H1 (cell line): ENCODE data around the gene RPS6KA2. TPM values are rescaled to one million over a fixed set of nuclear protein-coding genes. Genes with fewer than 3 reads are reported as not detected.

Experiments
- CTCF ChIA-PET: fragments of 300-600 bp; sonication (Branson Sonifier 250); formaldehyde crosslinking; loops from one replicate; lab custom pipeline; 2021; ENCODE audit not compliant: partially characterized antibody; lab: Charles Lee
- POLR2A ChIA-PET: fragments of 300-600 bp; sonication (Branson Sonifier 250); formaldehyde crosslinking; loops from one replicate; lab custom pipeline; 2021; ENCODE audit warnings: inconsistent platforms; ENCODE audit not compliant: partially characterized antibody; lab: Charles Lee
- DNase-seq, 2 experiments: peaks; one replicate each; pipeline versions ENCODE4 v3.0.0 to v3.0.0-alpha.2; 2010 to 2022; ENCODE audit warnings: low spot score in 2 of 2, low read depth in 1 of 2, mixed read lengths in 1 of 2
- FAIRE-seq: peaks from 2 replicates; lab custom pipeline; 2011; peaks lifted over from hg19 to GRCh38; lab: Jason Lieb, UNC
- H2AFZ ChIP-seq: 2 replicates; pipeline ENCODE4 v1.8.1; 2012; ENCODE audit warnings: low read length, inconsistent platforms
- H2AK5ac ChIP-seq: 2 replicates; pipeline ENCODE4 v1.6.1; 2013; ENCODE audit warnings: low read depth, low read length
- H2BK120ac ChIP-seq: replicated peaks from 2 replicates; pipeline ENCODE3; 2013; ENCODE audit warnings: low read depth, low read length, inconsistent platforms
- H2BK12ac ChIP-seq: 2 replicates; pipeline ENCODE4 v1.6.1; 2013; ENCODE audit warnings: low read depth, low read length
- H2BK15ac ChIP-seq: 2 replicates; pipeline ENCODE4 v1.6.1; 2013; ENCODE audit warnings: low read length
- H2BK20ac ChIP-seq: 2 replicates; pipeline ENCODE4 v1.6.1; 2013; ENCODE audit warnings: low read length
- H2BK5ac ChIP-seq: 2 replicates; pipeline ENCODE4 v1.6.1; 2013; ENCODE audit warnings: low read depth, low read length
- H3K14ac ChIP-seq: 2 replicates; pipeline ENCODE4 v1.6.1; 2013; ENCODE audit warnings: inconsistent platforms; ENCODE audit not compliant: insufficient read length
- H3K18ac ChIP-seq: 2 replicates; pipeline ENCODE4 v1.6.1; 2013; ENCODE audit warnings: low read length; ENCODE audit errors: extremely low read depth
- H3K23ac ChIP-seq: 2 replicates; pipeline ENCODE4 v1.6.1; 2013; ENCODE audit warnings: inconsistent platforms; ENCODE audit not compliant: insufficient read length
- H3K23me2 ChIP-seq: 2 replicates; pipeline ENCODE4 v1.6.1; 2013; ENCODE audit warnings: low read depth, low read length
- H3K27ac ChIP-seq: 2 replicates; pipeline ENCODE4 v1.6.1; 2011; ENCODE audit warnings: low read depth, low read length, inconsistent platforms
- H3K27me3 ChIP-seq, 4 experiments: replicated peaks in 1 of 4; 1 replicate in 1 of 4; 2 replicates in 3 of 4; pipeline versions ENCODE4 v1.6.1 to v1.8.1; 2011 to 2013; ENCODE audit warnings: low read length in 3 of 4, mild to moderate bottlenecking in 3 of 4, inconsistent platforms in 2 of 4, mixed read lengths in 2 of 4, moderate library complexity in 1 of 4; ENCODE audit not compliant: control insufficient read depth in 3 of 4, insufficient read depth in 3 of 4; ENCODE audit errors: extremely low read depth in 1 of 4
- H3K36me3 ChIP-seq, 4 experiments: 2 replicates each; pipeline versions ENCODE4 v1.6.1 to v1.8.1; 2011 to 2013; ENCODE audit warnings: mild to moderate bottlenecking in 4 of 4, low read length in 3 of 4, moderate library complexity in 2 of 4, control low read depth in 1 of 4, inconsistent platforms in 1 of 4; ENCODE audit not compliant: insufficient read depth in 4 of 4, control insufficient read depth in 2 of 4
- H3K4ac ChIP-seq: replicated peaks from 2 replicates; pipeline ENCODE3; 2013; ENCODE audit warnings: low read length, low read depth, mixed read lengths, inconsistent platforms; ENCODE audit not compliant: insufficient read length
- H3K4me1 ChIP-seq, 4 experiments: replicated peaks in 1 of 4; 1 replicate in 1 of 4; 2 replicates in 3 of 4; pipeline versions ENCODE4 v1.6.1 to v1.8.1; 2011 to 2013; ENCODE audit warnings: low read length in 3 of 4, inconsistent platforms in 2 of 4, mixed read lengths in 1 of 4; ENCODE audit not compliant: insufficient read depth in 4 of 4, control insufficient read depth in 3 of 4
- H3K4me2 ChIP-seq, 2 experiments: 2 replicates each; pipeline versions ENCODE4 v1.6.1 to v1.8.1; 2011 to 2013; ENCODE audit warnings: low read depth in 2 of 2, low read length in 2 of 2, control low read depth in 1 of 2, inconsistent platforms in 1 of 2, mild to moderate bottlenecking in 1 of 2; ENCODE audit not compliant: insufficient read depth in 1 of 2
- H3K4me3 ChIP-seq, 4 experiments: fragments of 200-600, 300-600 bp in 1 of 4; sonication (generic), shearing (Covaris generic), sonication (Bioruptor Twin) in 1 of 4; 2 replicates each; pipeline versions ENCODE4 v1.5.1 to v1.8.1; 2011 to 2016; ENCODE audit warnings: low read length in 4 of 4, low read depth in 3 of 4, control low read depth in 2 of 4, inconsistent platforms in 2 of 4, mild to moderate bottlenecking in 2 of 4, mixed read lengths in 1 of 4, moderate library complexity in 1 of 4; ENCODE audit not compliant: insufficient read depth in 2 of 4; ENCODE audit errors: extremely low read depth in 1 of 4
- H3K56ac ChIP-seq: replicated peaks from 2 replicates; pipeline ENCODE3; 2013; ENCODE audit warnings: low read depth, mild to moderate bottlenecking, mixed read lengths, low read length, inconsistent platforms; ENCODE audit not compliant: insufficient read length
- H3K79me1 ChIP-seq: 2 replicates; pipeline ENCODE4 v1.6.1; 2013; ENCODE audit warnings: low read depth, low read length, control low read depth
- H3K79me2 ChIP-seq, 2 experiments: 2 replicates each; pipeline versions ENCODE4 v1.6.1 to v1.8.1; 2012 to 2013; ENCODE audit warnings: low read length in 2 of 2, mild to moderate bottlenecking in 2 of 2, inconsistent platforms in 1 of 2; ENCODE audit not compliant: insufficient read depth in 2 of 2, control insufficient read depth in 1 of 2
- H3K9ac ChIP-seq, 4 experiments: replicated peaks in 1 of 4; 1 replicate in 1 of 4; 2 replicates in 3 of 4; pipeline versions ENCODE4 v1.6.1 to v1.8.1; 2011 to 2013; ENCODE audit warnings: low read depth in 3 of 4, low read length in 3 of 4, control low read depth in 2 of 4, mild to moderate bottlenecking in 2 of 4, moderate library complexity in 2 of 4, inconsistent platforms in 1 of 4; ENCODE audit errors: extremely low read depth in 1 of 4
- H3K9me3 ChIP-seq, 2 experiments: 2 replicates each; pipeline versions ENCODE4 v1.6.1 to v1.8.1; 2012 to 2013; ENCODE audit warnings: mild to moderate bottlenecking in 2 of 2, moderate library complexity in 2 of 2, control low read depth in 1 of 2, inconsistent platforms in 1 of 2, low read depth in 1 of 2, low read length in 1 of 2, mixed read lengths in 1 of 2; ENCODE audit not compliant: insufficient read depth in 2 of 2
- H4K20me1 ChIP-seq, 2 experiments: replicated peaks in 1 of 2; 2 replicates each; pipeline versions ENCODE3 to v1.8.1; 2011 to 2013; ENCODE audit warnings: inconsistent platforms in 2 of 2, low read length in 2 of 2, mild to moderate bottlenecking in 1 of 2; ENCODE audit not compliant: insufficient read depth in 2 of 2, control insufficient read depth in 1 of 2
- H4K5ac ChIP-seq: 2 replicates; pipeline ENCODE4 v1.6.1; 2013; ENCODE audit warnings: low read length, low read depth, mixed read lengths, inconsistent platforms; ENCODE audit not compliant: insufficient read length
- H4K8ac ChIP-seq: 2 replicates; pipeline ENCODE4 v1.8.0; 2013; ENCODE audit warnings: mild to moderate bottlenecking, moderate library complexity, low read length, inconsistent platforms; ENCODE audit not compliant: insufficient read depth; ENCODE audit errors: extremely low read depth
- H4K91ac ChIP-seq: replicated peaks from 2 replicates; pipeline ENCODE3; 2013; ENCODE audit warnings: low read length, mixed read lengths, inconsistent platforms; ENCODE audit not compliant: insufficient read length
- ASH2L ChIP-seq: fragments of 200-600, 300-600 bp; sonication (generic); IDR thresholded peaks from one replicate; pipeline ENCODE4 v1.7.1; 2017; ENCODE audit warnings: low read length
- BACH1 ChIP-seq: IDR thresholded peaks from 2 replicates; pipeline ENCODE4 v1.6.1; 2012; ENCODE audit warnings: low read length, improper control_type of control experiment
- BCL11A ChIP-seq, 2 experiments: IDR thresholded peaks; one replicate each; pipeline ENCODE4 v1.6.1; 2011; ENCODE audit warnings: low read depth in 2 of 2, low read length in 2 of 2, mild to moderate bottlenecking in 2 of 2
- BRCA1 ChIP-seq: IDR thresholded peaks from 2 replicates; pipeline ENCODE4 v1.6.1; 2012; ENCODE audit warnings: low read depth, low read length, improper control_type of control experiment
- CBX8 ChIP-seq: fragments of 300-800, 300-1000 bp; sonication (generic); IDR thresholded peaks from 2 replicates; pipeline ENCODE4 v1.7.1; 2016; ENCODE audit warnings: low read depth, low read length, borderline replicate concordance
- CHD1 ChIP-seq: IDR thresholded peaks from 2 replicates; pipeline ENCODE4 v1.6.1; 2012; ENCODE audit warnings: low read depth, low read length, improper control_type of control experiment
- CTBP2 ChIP-seq: IDR thresholded peaks from 2 replicates; pipeline ENCODE4 v1.7.0; 2011; ENCODE audit warnings: borderline replicate concordance, mild to moderate bottlenecking, moderate library complexity, mixed read lengths, low read length; ENCODE audit not compliant: insufficient read depth, insufficient read length
- FOSL1 ChIP-seq: IDR thresholded peaks from 2 replicates; pipeline ENCODE4 v1.6.1; 2011; ENCODE audit warnings: mild to moderate bottlenecking, low read depth, low read length, moderate library complexity; ENCODE audit not compliant: insufficient read depth
- GTF2F1 ChIP-seq: IDR thresholded peaks from 2 replicates; pipeline ENCODE4 v1.6.1; 2012; ENCODE audit warnings: low read depth, low read length, improper control_type of control experiment, borderline replicate concordance
- JUND ChIP-seq: IDR thresholded peaks from 2 replicates; pipeline ENCODE4 v1.6.1; 2011; ENCODE audit warnings: mild to moderate bottlenecking, improper control_type of control experiment, low read length
- MAFK ChIP-seq: IDR thresholded peaks from 2 replicates; pipeline ENCODE4 v1.6.1; 2012; ENCODE audit warnings: low read depth, mild to moderate bottlenecking, improper control_type of control experiment, low read length
- NRF1 ChIP-seq: IDR thresholded peaks from 2 replicates; pipeline ENCODE4 v1.6.1; 2011; ENCODE audit warnings: mild to moderate bottlenecking, low read depth, low read length, improper control_type of control experiment
- POLR2AphosphoS5 ChIP-seq: IDR thresholded peaks from 2 replicates; pipeline ENCODE4 v1.6.1; 2011; ENCODE audit warnings: low read depth, low read length
- RXRA ChIP-seq: IDR thresholded peaks from 2 replicates; pipeline ENCODE4 v1.6.1; 2011; ENCODE audit warnings: low read depth, mild to moderate bottlenecking, low read length, moderate library complexity; ENCODE audit not compliant: insufficient read depth
- SRF ChIP-seq: IDR thresholded peaks from 2 replicates; pipeline ENCODE4 v1.6.1; 2011; ENCODE audit warnings: mild to moderate bottlenecking, low read depth, low read length, moderate library complexity
- YY1 ChIP-seq: IDR thresholded peaks from 2 replicates; pipeline ENCODE4 v1.6.1; 2011; ENCODE audit warnings: low read depth, mild to moderate bottlenecking, low read length
- WGBS, 2 experiments: shearing (Covaris generic) in 1 of 2; methylation state at CpG; one replicate each; pipeline versions ENCODE4 v1.1.6 to v1.1.7; 2013 to 2015; ENCODE audit warnings: low lambda C conversion rate in 2 of 2, mixed read lengths in 2 of 2, inconsistent platforms in 1 of 2, low coverage in 1 of 2, missing lambda C conversion rate in 1 of 2; ENCODE audit not compliant: insufficient replicate concordance in 2 of 2, insufficient coverage in 1 of 2, insufficient read length in 1 of 2; ENCODE audit errors: extremely low coverage in 1 of 2, missing lambda C conversion rate in 1 of 2; 5-methylcytosine and 5-hydroxymethylcytosine counted together
- polyA plus RNA-seq, 7 experiments: library from polyadenylated mRNA; depleted of rRNA in 3 of 7; stranded (reverse) in 5 of 7; unstranded in 2 of 7; fragments of >200 nt in 5 of 7; fragments of 200-250 nt in 2 of 7; gene quantifications; 1 replicate in 5 of 7; 2 replicates in 1 of 7; 4 replicates in 1 of 7; pipeline versions ENCODE4 v1.2.1 to v1.2.3, GENCODE V29; 2011 to 2013; ENCODE audit warnings: missing spikeins in 2 of 7, mixed read lengths in 2 of 7
- total RNA-seq: library from RNA; stranded (reverse); fragmentation: NEBNext Ultra II Directional; extraction: Animal tissue kit (Norgen Biotek cat#: 25700); gene quantifications from 2 replicates; pipeline ENCODE4 v1.2.1, GENCODE V29; 2021

RPS6KA2 gene
- total and polyA plus RNA-seq, 2 of the 8 experiments (the other 6 are each of a cell fraction or from before 2014, with no cell fraction given), result 8.8 to 25.7 TPM

DNA sequence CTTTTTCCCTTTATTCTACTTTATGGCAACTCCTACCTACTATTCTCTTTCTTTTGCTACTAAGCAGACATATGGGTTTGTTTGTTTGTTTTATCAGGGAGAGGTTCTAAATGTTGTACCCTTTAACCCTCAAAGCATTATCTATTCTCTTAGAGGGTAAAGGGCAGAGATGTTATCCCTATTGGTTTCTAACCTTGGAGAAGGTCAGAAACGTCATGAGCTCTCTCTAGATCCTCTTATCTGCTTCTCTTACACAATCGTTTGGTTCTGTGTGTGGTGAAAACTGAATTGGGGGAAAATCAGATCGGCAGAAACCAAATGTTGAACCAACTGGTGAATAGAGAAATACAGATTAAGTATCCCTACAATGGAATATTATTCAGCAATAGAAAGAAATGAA, 237.9 kb downstream of the RPS6KA2 start:
- DNase-seq, result no peak
- Histone ChIP-seq H3K27ac (no peak overlapping the region), H4K5ac (no peak overlapping the region), H2BK5ac (no peak overlapping the region), H2BK12ac (no peak overlapping the region), H4K91ac (no peak overlapping the region), H3K4me1 (no peaks in the 10 kb centered on the region; a peak in 1 of 7 replicates), H3K23me2 (no peaks in the 10 kb centered on the region), H3K9ac (no peak overlapping the region), H2AFZ (no peak overlapping the region), H3K56ac (no peak overlapping the region), H3K14ac (no peak overlapping the region), H2BK120ac (no peak overlapping the region), H3K9me3 (no peaks in the 10 kb centered on the region), H3K23ac (no peak overlapping the region), H3K18ac (no peak overlapping the region), H3K4me2 (no peak overlapping the region), H3K79me2 (no peaks in the 10 kb centered on the region), H3K36me3 (no peaks in the 10 kb centered on the region), H4K20me1 (no peaks in the 10 kb centered on the region), H3K27me3 (no peaks in the 10 kb centered on the region; a peak in 1 of 7 replicates), H3K79me1 (no peaks in the 10 kb centered on the region), H2BK20ac (no peak overlapping the region), H2AK5ac (no peak overlapping the region), H3K4me3 (no peak overlapping the region), H4K8ac (no peak overlapping the region), H2BK15ac (no peak overlapping the region), H3K4ac (no peak overlapping the region)
- WGBS, 2 experiments, result 91% methylated on average over 3 of the region's 3 CpGs; no CpG with 5 or more reads in 1 of the 2 experiments
- FAIRE-seq, result no peak
- POLR2A ChIA-PET, result interaction anchor here (1.5 to 1.7 kb wide), 2 partner anchors 52 to 55 kb away, joined by 3 to 4 read pairs; no protein-coding TSS in a partner anchor
- CTCF ChIA-PET, result interaction anchor here (1.1 to 2.5 kb wide), 6 partner anchors 10 to 499 kb away, joined by 3 to 13 read pairs (median 4); partner anchors contain the start of gene PRR18
- no peak for TF ChIP-seq BCL11A (IDR thresholded peaks at IDR 0.05; ENCODE audit: low read depth in 2 of 2, low read length in 2 of 2)
- TF ChIP-seq GTF2F1, result no peak
- TF ChIP-seq YY1, result no peak
- no peak for TF ChIP-seq JUND
- TF ChIP-seq BRCA1, result no peak
- TF ChIP-seq CHD1, result no peak
- TF ChIP-seq MAFK, result no peak
- no peak for TF ChIP-seq BACH1
- TF ChIP-seq CTBP2, result no peak
- no peak for TF ChIP-seq SRF
- no peak for TF ChIP-seq NRF1
- TF ChIP-seq RXRA, result no peak
- no peak for TF ChIP-seq ASH2L
- TF ChIP-seq CBX8, result no peak
- TF ChIP-seq FOSL1, result no peak
- no peak for TF ChIP-seq POLR2AphosphoS5
